ENCODE data around the gene WDR62. TPM values are rescaled to one million over a fixed set of nuclear protein-coding genes. Genes with fewer than 3 reads are reported as not detected.

WDR62 gene
- total and polyA plus RNA-seq, 10 of the 15 experiments (the other 5 are each of a cell fraction or from before 2014, with no cell fraction given) = 0.08 to 20.6 (median 10.9) TPM

GRCh38 chr19:36111200-36111539 lies 56.5 kb downstream of the WDR62 start:
- no peaks in the 10 kb centered on the region; a peak in 2 of 4 replicates for H3K36me3 ChIP-seq (ENCODE audit: control insufficient read depth in 2 of 2, insufficient read depth in 2 of 2, low read length in 1 of 2)
- TF ChIP-seq NFYA (IDR thresholded peaks at IDR 0.05; ENCODE audit: borderline replicate concordance, low read depth, low read length) (no peak), PKNOX1 (IDR thresholded peaks at IDR 0.05) (no peak), EP300 (IDR thresholded peaks at IDR 0.05; ENCODE audit: borderline replicate concordance in 1 of 2, control insufficient read depth in 1 of 2, low read depth in 2 of 2, low read length in 2 of 2) (no peak), MTA3 (IDR thresholded peaks at IDR 0.05; ENCODE audit: borderline replicate concordance, low read length) (no peak), POLR2AphosphoS2 (IDR thresholded peaks at IDR 0.05; ENCODE audit: low read depth, low read length) (no peak), YBX1 (IDR thresholded peaks at IDR 0.05) (no peak), NR2C1 (IDR thresholded peaks at IDR 0.05) (no peak), HCFC1 (IDR thresholded peaks at IDR 0.05; ENCODE audit: low read length) (no peak), ATF3 (IDR thresholded peaks at IDR 0.05; ENCODE audit: borderline replicate concordance, extremely low read depth, low read depth, low read length) (no peak), MTA2 (IDR thresholded peaks at IDR 0.05; ENCODE audit: low read depth) (no peak), ZNF622 (IDR thresholded peaks at IDR 0.05) (no peak), TCF7 (IDR thresholded peaks at IDR 0.05; ENCODE audit: borderline replicate concordance) (no peak), JUND (IDR thresholded peaks at IDR 0.05; ENCODE audit: low read depth, low read length) (no peak), REST (IDR thresholded peaks at IDR 0.05; ENCODE audit: low read depth, low read length) (no peak), RELA (IDR thresholded peaks at IDR 0.05; ENCODE audit: borderline replicate concordance, partially characterized antibody) (no peak), BCLAF1 (IDR thresholded peaks at IDR 0.05) (no peak)
- no peak overlapping the region for H3K4me3 ChIP-seq
- no peak for ATAC-seq
- H3K27me3 ChIP-seq (replicated peaks in 1 of 2; ENCODE audit: control insufficient read depth in 2 of 2, insufficient read depth in 2 of 2, low read length in 1 of 2) = no peaks in the 10 kb centered on the region
- H3K4me2 ChIP-seq (ENCODE audit: control insufficient read depth, insufficient read depth) = no peak overlapping the region
- peaks cover 5% of the 10 kb centered on the region for H3K4me1 ChIP-seq (ENCODE audit: control insufficient read depth, insufficient read depth, low read length)
- WGBS (ENCODE audit: insufficient coverage, insufficient replicate concordance, low lambda C conversion rate, missing lambda C conversion rate) = 74% methylated on average over 13 of the region's 13 CpGs
- intact Hi-C loops (cut with micrococcal nuclease; ENCODE audit: unreplicated experiment) (loop anchor here (10.0 kb wide), 1 partner anchor 1264 kb away; the partner anchor contains the start of gene ZNF527), in situ Hi-C loops (cut with MboI) (loop anchor here (10.0 kb wide), 1 partner anchor 374 kb away; the partner anchor contains the start of gene ZNF566)
- H2AFZ ChIP-seq (ENCODE audit: control insufficient read depth, low read depth, low read length) = no peak overlapping the region
- ChIA-PET CTCF (interaction anchor here (0.7 to 1.3 kb wide), 4 partner anchors 15 to 116 kb away, joined by 3 to 4 read pairs (median 3); no protein-coding TSS in a partner anchor), RAD21 (ENCODE audit: unreplicated experiment) (no interaction called here), POLR2A (no interaction called here), SMC1A (ENCODE audit: uncharacterized antibody, unreplicated experiment) (no interaction called here)
- H3K9me3 ChIP-seq (replicated peaks; ENCODE audit: control insufficient read depth, insufficient read depth, low read length) = no peaks in the 10 kb centered on the region
- peaks cover 16% of the 10 kb centered on the region for H3K79me2 ChIP-seq (ENCODE audit: control insufficient read depth, insufficient read depth, low read length)
- DNase-seq (ENCODE audit: low read depth, low spot score) = no peak
- no peak overlapping the region for H3K9ac ChIP-seq (ENCODE audit: control insufficient read depth, insufficient read depth, low read length)
- H3K27ac ChIP-seq (ENCODE audit: control insufficient read depth, insufficient read depth) = no peak overlapping the region
- H4K20me1 ChIP-seq (ENCODE audit: control insufficient read depth, insufficient read depth) = no peaks in the 10 kb centered on the region
- no TSS peak for BruUV-seq (replicated peaks)
- FAIRE-seq = no peak
